Upper lobe of right lung (tissue), 1 donor: ENCODE data around the gene ALDH3A1. TPM values are rescaled to one million over a fixed set of nuclear protein-coding genes. Genes with fewer than 3 reads are reported as not detected.

ENCODE experiments used
- ATAC-seq: fragments of 200-7000 bp; cut with Tn5 transposase; one replicate; pipeline ENCODE4 v1.9.1; 2020; ENCODE audit warnings: mild to moderate bottlenecking, moderate library complexity
- DNase-seq: peaks from one replicate; pipeline ENCODE4 v3.0.0-alpha.2; 2020
- H3K27ac ChIP-seq: fragments of 200-600 bp; one replicate; pipeline ENCODE4 v1.8.0; 2022
- H3K27me3 ChIP-seq: fragments of 200-600 bp; one replicate; pipeline ENCODE4 v1.8.0; 2022; ENCODE audit warnings: mild to moderate bottlenecking
- H3K36me3 ChIP-seq: fragments of 200-600 bp; one replicate; pipeline ENCODE4 v1.8.0; 2022
- H3K4me1 ChIP-seq: fragments of 200-600 bp; one replicate; pipeline ENCODE4 v1.8.0; 2022
- H3K4me3 ChIP-seq: fragments of 200-600 bp; one replicate; pipeline ENCODE4 v1.8.0; 2022; ENCODE audit warnings: mild to moderate bottlenecking
- H3K9me3 ChIP-seq: fragments of 200-600 bp; one replicate; pipeline ENCODE4 v1.8.0; 2022
- intact Hi-C: fragments of 100-400 bp; cut with DNase I; formaldehyde crosslinking; loops from one replicate; pipeline ENCODE4 v1.11.0; 2022
- total RNA-seq: library from RNA; stranded (reverse); fragmentation: NEBNext Ultra II Directional; extraction: Animal tissue kit (Norgen Biotek cat#: 25700); gene quantifications from one replicate; pipeline ENCODE4 v1.2.1, GENCODE V29; 2021
- TF ChIP-seq, protein P1 (sequence below): fragments of 200-600 bp; IDR thresholded peaks from one replicate; pipeline ENCODE4 v1.8.0; 2022; ENCODE audit warnings: antibody characterized with exemption
- donor health status: DM: no; HTN: yes; CAD: no; lungs with severe emphysema.

ALDH3A1 gene
- total RNA-seq, 1 donor from 2014 or later = 10.5 TPM

DNA sequence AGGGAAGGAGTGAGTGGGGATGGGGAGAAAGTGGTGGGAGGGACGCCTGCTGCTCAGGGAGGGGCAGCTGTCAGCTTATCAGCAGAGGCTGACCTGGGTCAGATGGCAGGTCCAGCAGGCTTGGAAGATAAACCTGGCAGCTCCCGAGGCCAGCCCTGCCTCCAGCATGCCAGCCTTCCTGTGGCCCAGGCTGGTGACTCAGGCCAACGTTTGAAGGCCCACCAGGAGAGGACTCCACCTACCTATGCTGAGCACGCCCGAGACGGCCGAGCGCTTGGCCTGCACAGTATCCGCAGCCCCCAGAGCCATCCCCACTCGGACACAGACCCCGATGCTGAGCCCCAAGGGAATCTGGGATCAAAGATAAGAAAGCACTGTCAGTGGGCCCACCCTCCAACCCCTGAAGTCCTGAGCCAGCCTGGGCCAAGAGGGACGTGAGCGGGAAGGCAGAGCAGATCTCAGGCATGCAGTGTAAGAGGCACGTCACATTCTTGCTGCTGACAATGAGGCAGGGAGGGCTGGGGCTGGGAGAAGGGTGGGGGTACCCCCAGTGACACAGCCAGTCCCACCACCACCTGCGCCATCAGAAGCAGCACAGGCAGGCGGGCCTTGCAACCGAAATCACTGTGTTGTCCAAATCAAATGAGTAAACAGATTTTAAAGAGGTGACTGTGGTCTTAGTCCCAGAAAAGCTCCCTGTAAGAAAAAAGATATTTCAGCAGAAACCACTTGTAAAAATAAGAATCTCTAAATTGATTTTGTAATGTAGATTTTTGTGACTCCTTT lies 44.1 kb downstream of the ALDH3A1 start:
- TF ChIP-seq, protein P1, sequence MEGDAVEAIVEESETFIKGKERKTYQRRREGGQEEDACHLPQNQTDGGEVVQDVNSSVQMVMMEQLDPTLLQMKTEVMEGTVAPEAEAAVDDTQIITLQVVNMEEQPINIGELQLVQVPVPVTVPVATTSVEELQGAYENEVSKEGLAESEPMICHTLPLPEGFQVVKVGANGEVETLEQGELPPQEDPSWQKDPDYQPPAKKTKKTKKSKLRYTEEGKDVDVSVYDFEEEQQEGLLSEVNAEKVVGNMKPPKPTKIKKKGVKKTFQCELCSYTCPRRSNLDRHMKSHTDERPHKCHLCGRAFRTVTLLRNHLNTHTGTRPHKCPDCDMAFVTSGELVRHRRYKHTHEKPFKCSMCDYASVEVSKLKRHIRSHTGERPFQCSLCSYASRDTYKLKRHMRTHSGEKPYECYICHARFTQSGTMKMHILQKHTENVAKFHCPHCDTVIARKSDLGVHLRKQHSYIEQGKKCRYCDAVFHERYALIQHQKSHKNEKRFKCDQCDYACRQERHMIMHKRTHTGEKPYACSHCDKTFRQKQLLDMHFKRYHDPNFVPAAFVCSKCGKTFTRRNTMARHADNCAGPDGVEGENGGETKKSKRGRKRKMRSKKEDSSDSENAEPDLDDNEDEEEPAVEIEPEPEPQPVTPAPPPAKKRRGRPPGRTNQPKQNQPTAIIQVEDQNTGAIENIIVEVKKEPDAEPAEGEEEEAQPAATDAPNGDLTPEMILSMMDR = no peak
- no peaks in the 10 kb centered on the region for H3K9me3 ChIP-seq
- DNase-seq = no peak
- intact Hi-C loops = no loop called here
- no peaks in the 10 kb centered on the region for H3K27me3 ChIP-seq
- H3K27ac ChIP-seq = peak overlapping the region; percentile 51
- H3K4me3 ChIP-seq = no peak overlapping the region
- H3K36me3 ChIP-seq = no peaks in the 10 kb centered on the region
- H3K4me1 ChIP-seq = peaks cover 11% of the 10 kb centered on the region
- ATAC-seq = peak; percentile 60

DNA sequence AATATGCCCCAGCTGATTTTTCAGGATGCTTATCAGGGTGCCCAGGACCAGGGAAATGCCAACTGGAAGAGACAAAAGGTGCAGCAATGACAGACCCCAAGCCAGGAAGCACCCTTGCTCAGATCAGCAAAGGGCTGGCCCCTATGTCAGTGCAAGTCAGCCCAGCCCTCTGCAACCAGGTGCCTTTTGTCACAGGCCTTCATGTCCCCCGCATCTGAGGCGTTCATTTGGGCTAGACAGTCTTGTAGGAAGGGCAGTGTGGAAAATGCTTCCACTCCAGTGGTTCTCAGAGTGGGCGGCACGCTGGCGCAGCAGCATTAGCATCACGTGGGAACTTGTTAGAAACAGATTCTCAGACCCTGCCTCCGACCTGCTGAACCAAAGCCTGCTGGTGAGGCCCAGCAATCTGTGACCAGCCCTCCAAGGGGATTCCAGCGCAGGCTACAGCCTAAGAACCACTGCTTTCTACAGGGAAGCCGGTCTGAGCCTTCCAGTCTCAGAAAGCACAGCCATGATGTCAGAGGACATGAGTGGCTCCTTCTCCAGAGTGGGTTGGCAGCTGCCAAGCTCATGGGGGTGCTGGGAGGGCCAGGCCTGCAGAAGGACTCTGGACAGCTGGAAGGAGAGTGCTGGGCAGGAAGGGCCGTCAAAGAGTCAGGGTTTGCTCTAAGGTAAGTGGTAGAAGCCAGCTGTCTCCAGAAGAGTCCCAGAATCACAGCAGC lies 44.8 kb downstream of the ALDH3A1 start:
- TF ChIP-seq, protein P1 = no peak
- H3K4me3 ChIP-seq = no peak overlapping the region
- no peaks in the 10 kb centered on the region for H3K36me3 ChIP-seq
- H3K4me1 ChIP-seq = peaks cover 11% of the 10 kb centered on the region
- DNase-seq = peak; percentile 81
- H3K27ac ChIP-seq = peak overlapping the region; percentile 51
- intact Hi-C loops = no loop called here
- no peaks in the 10 kb centered on the region for H3K27me3 ChIP-seq
- peak; percentile 79 for ATAC-seq
- no peaks in the 10 kb centered on the region for H3K9me3 ChIP-seq

DNA sequence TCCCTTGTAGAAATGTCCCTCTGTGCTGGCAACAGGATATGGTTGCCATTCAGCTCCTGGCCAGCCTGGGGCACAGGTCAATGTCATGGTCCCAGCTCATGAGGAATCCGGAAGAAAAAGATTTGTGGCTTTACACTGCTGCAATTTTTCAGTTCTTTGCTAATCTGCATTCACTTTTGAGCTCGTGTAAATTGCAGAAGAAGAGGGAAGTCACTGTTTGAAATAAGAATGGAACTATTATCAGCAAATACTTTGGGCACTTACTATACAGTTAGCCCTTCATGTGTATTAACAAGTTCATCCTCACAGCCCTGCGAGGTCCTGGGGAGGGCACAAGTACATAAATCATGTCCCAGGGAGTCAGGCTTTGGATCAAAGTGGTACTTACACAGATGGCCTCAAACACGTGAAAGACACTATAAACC lies 45.9 kb downstream of the ALDH3A1 start:
- H3K27ac ChIP-seq = no peak overlapping the region
- peak; percentile 15 for ATAC-seq
- H3K4me3 ChIP-seq = no peak overlapping the region
- TF ChIP-seq, protein P1 = no peak
- intact Hi-C loops = no loop called here
- DNase-seq = no peak
- no peaks in the 10 kb centered on the region for H3K9me3 ChIP-seq
- no peaks in the 10 kb centered on the region for H3K36me3 ChIP-seq
- H3K27me3 ChIP-seq = no peaks in the 10 kb centered on the region
- peaks cover 11% of the 10 kb centered on the region for H3K4me1 ChIP-seq

Other genes starting within 250 kb of the ALDH3A1 start
- gene SLC47A1, start 214.4 kb downstream of the ALDH3A1 start, total RNA-seq = 13.4 TPM
- gene ALDH3A2, start 99.5 kb downstream of the ALDH3A1 start, total RNA-seq = 134 TPM
- gene SLC47A2, start 31.7 kb downstream of the ALDH3A1 start, total RNA-seq = not detected
- 30.8 TPM for gene ULK2, start 119.6 kb upstream of the ALDH3A1 start, total RNA-seq
- gene AKAP10, start 229.5 kb upstream of the ALDH3A1 start, total RNA-seq = 42.3 TPM